Measurements from ENCODE around the gene SEMA3G. TPM values are rescaled to one million over a fixed set of nuclear protein-coding genes. Genes with fewer than 3 reads are reported as not detected.

SEMA3G gene
- total RNA-seq, 1 donor from 2014 or later: not detected

GRCh38 chr3:52415800-52416199, 29.1 kb downstream of the SEMA3G start:
- ChIA-PET CTCF (no interaction called here), POLR2A (no interaction called here)

DNA sequence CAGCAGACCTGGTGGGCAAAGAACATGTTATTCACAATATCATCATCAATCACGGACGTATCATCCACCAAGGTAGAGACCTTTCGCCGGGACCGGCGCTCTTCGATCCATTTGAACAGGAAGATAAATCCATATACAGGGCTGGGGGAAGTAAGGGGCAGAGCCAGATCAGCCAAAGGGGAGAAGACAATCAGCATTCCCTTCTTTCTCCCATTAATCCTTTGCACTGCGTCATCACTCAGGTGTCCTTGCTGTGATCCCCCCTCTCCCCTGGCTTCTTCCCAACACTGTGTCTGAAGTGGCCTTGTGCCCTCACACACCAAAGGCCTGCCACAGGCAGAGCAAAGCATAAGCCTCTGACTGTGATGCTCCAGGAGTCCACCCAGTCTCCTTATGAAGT, 36.4 kb downstream of the SEMA3G start:
- no peak for DNase-seq
- CTCF ChIA-PET: no interaction called here

More at GRCh38 chr3:52415800-52416199, 29.1 kb downstream of the SEMA3G start:
- H3K36me3 Mint-ChIP-seq (ENCODE audit: low read depth): peaks cover 13% of the 10 kb centered on the region
- no peaks in the 10 kb centered on the region for H3K9me3 Mint-ChIP-seq
- H3K4me1 Mint-ChIP-seq: peaks cover 18% of the 10 kb centered on the region
- no peak overlapping the region for H3K27ac Mint-ChIP-seq
- DNase-seq (no peak), ATAC-seq (ENCODE audit: low read depth) (no peak)
- no peak overlapping the region for H3K4me3 Mint-ChIP-seq
- TF ChIP-seq, protein P1, sequence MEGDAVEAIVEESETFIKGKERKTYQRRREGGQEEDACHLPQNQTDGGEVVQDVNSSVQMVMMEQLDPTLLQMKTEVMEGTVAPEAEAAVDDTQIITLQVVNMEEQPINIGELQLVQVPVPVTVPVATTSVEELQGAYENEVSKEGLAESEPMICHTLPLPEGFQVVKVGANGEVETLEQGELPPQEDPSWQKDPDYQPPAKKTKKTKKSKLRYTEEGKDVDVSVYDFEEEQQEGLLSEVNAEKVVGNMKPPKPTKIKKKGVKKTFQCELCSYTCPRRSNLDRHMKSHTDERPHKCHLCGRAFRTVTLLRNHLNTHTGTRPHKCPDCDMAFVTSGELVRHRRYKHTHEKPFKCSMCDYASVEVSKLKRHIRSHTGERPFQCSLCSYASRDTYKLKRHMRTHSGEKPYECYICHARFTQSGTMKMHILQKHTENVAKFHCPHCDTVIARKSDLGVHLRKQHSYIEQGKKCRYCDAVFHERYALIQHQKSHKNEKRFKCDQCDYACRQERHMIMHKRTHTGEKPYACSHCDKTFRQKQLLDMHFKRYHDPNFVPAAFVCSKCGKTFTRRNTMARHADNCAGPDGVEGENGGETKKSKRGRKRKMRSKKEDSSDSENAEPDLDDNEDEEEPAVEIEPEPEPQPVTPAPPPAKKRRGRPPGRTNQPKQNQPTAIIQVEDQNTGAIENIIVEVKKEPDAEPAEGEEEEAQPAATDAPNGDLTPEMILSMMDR (IDR thresholded peaks at IDR 0.05): no peak
- intact Hi-C loops (cut with micrococcal nuclease): no loop called here
- no peaks in the 10 kb centered on the region for H3K27me3 Mint-ChIP-seq

DNA sequence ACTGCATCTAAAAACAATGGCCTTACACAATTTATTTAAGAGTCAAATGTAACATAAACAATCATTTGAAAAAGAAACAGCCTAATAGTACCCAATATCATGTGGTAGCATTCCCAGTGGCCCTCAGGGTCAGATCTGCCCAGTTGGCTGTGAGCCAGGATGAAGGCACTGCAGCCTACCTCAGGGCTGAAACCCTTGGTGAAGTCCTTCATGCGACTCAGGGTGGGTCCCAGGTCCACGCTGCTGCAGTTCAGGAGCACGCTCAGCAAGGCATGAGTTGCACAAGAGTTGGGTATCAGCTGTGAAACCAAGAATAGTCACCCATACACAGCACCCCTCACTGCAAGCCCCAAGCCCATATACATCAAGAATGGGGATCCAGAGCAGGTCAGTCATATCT, 37.1 kb downstream of the SEMA3G start:
- Mint-ChIP-seq H3K36me3 (ENCODE audit: low read depth) (peaks cover 57% of the 10 kb centered on the region), H3K27ac (no peak overlapping the region), H3K27me3 (no peaks in the 10 kb centered on the region), H3K4me1 (peaks cover 35% of the 10 kb centered on the region), H3K9me3 (no peaks in the 10 kb centered on the region), H3K4me3 (no peak overlapping the region)
- ChIA-PET CTCF (no interaction called here), POLR2A (interaction anchor here (0.6 kb wide), 2 partner anchors 48 to 74 kb away, joined by 3 to 5 read pairs; partner anchors contain the start of gene NISCH)
- intact Hi-C loops (cut with micrococcal nuclease): no loop called here
- TF ChIP-seq, protein P1 (IDR thresholded peaks at IDR 0.05): no peak
- DNase-seq (no peak), ATAC-seq (ENCODE audit: low read depth) (no peak)

More for the DNA sequence above, 36.4 kb downstream of the SEMA3G start:
- H3K36me3 Mint-ChIP-seq (ENCODE audit: low read depth): peaks cover 51% of the 10 kb centered on the region
- TF ChIP-seq, protein P1 (IDR thresholded peaks at IDR 0.05): no peak
- peaks cover 35% of the 10 kb centered on the region for H3K4me1 Mint-ChIP-seq
- ATAC-seq (ENCODE audit: low read depth): no peak
- H3K9me3 Mint-ChIP-seq: no peaks in the 10 kb centered on the region
- intact Hi-C loops (cut with micrococcal nuclease): no loop called here
- POLR2A ChIA-PET: interaction anchor here (0.6 kb wide), 1 partner anchor 75 kb away, joined by 3 read pairs; no protein-coding TSS in a partner anchor
- H3K27me3 Mint-ChIP-seq: no peaks in the 10 kb centered on the region
- H3K4me3 Mint-ChIP-seq: peak overlapping the region; percentile 86
- H3K27ac Mint-ChIP-seq: no peak overlapping the region

DNA sequence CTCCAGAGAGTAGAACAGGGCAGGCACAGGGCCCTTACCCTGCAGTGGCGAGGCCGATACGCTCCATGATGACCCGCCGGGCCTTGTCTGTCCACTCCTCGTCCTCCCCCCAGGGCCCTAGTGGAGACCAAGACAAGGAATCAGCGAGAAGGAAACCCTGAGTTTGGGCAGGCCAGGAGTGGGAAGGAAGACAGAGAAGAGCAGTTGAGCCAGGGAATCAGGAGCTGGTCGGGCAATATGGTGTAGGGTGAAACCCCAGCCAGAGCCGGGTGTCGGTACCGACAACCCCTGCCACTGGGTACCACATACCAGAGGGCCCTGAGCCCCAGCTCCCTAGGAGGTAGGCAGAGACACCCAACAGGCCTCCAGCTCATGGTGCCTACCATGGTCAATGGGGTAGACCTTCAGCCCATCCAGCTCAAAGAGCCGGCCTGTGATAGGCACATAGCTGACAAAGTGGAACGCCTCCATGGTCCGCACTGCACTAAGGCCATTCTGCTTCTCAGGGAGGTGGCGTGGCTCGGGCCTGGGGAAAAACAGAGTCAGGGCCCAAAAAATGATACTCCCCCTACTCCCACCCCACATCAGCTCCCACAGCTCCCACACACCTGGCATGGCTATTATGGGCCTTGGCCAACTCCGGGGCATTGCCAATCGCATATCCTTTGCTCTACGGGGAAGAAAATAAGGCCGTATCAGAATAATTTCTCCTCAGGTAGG, 38.0 kb downstream of the SEMA3G start:
- H3K4me3 Mint-ChIP-seq: no peak overlapping the region
- no peak for ATAC-seq (ENCODE audit: low read depth)
- H3K9me3 Mint-ChIP-seq: no peaks in the 10 kb centered on the region
- POLR2A ChIA-PET: no interaction called here
- no peak overlapping the region for H3K27ac Mint-ChIP-seq
- no peak for DNase-seq
- no peaks in the 10 kb centered on the region for H3K27me3 Mint-ChIP-seq
- CTCF ChIA-PET: no interaction called here
- intact Hi-C loops (cut with micrococcal nuclease): no loop called here
- peaks cover 28% of the 10 kb centered on the region for H3K4me1 Mint-ChIP-seq
- H3K36me3 Mint-ChIP-seq (ENCODE audit: low read depth): peaks cover 66% of the 10 kb centered on the region
- TF ChIP-seq, protein P1 (IDR thresholded peaks at IDR 0.05): no peak

DNA sequence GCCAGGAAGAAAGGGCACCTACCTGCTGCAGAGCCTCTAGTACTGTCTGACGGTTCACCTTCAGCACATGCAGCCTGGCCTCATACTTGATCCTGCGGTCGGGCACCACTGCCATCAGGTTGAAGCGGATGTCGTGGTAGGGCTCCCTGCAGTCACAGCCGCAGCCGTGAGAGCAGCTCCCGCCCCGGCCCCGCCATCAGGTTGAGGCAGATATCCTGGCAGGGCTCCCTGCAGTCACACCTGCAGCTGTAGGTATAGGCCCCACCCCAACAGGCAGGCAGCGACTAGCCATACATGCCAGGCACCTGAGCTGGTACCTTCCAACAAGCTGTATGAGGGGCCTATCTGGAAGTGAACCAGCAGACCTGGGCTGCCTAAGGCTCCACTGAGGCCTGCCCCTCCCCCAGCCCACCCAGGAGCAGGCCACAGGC, 38.7 kb downstream of the SEMA3G start:
- H3K27me3 Mint-ChIP-seq: no peaks in the 10 kb centered on the region
- no peak overlapping the region for H3K27ac Mint-ChIP-seq
- H3K9me3 Mint-ChIP-seq: no peaks in the 10 kb centered on the region
- DNase-seq (no peak), ATAC-seq (ENCODE audit: low read depth) (no peak)
- TF ChIP-seq, protein P1 (IDR thresholded peaks at IDR 0.05): no peak
- intact Hi-C loops (cut with micrococcal nuclease): no loop called here
- ChIA-PET CTCF (no interaction called here), POLR2A (interaction anchor here (1.0 kb wide), 1 partner anchor 48 kb away, joined by 8 read pairs; the partner anchor contains the start of gene TNNC1)
- H3K36me3 Mint-ChIP-seq (ENCODE audit: low read depth): peaks cover 73% of the 10 kb centered on the region
- H3K4me1 Mint-ChIP-seq: peaks cover 21% of the 10 kb centered on the region
- H3K4me3 Mint-ChIP-seq: no peak overlapping the region

Data from activated B cell treated with CpG ODN at 0.5 μM for 24 hours (primary cell).